Liver (tissue), 3 donors: ENCODE data around the gene SLC49A4.

Experiments used
- ATF3 ChIP-seq: IDR thresholded peaks from 2 replicates; pipeline ENCODE4 v1.6.1; 2016; ENCODE audit warnings: antibody characterized with exemption
- CTCF ChIP-seq: fragments of 150-350 bp; IDR thresholded peaks from 2 replicates; pipeline ENCODE4 v1.5.1; 2017; ENCODE audit warnings: improper control_type of control experiment, low read depth, low read length; ENCODE audit not compliant: missing input control
- FOXA1 ChIP-seq: IDR thresholded peaks from 2 replicates; pipeline ENCODE4 v1.6.1; 2016; ENCODE audit warnings: antibody characterized with exemption
- GABPA ChIP-seq, 2 donors: IDR thresholded peaks in 1 of 2; conservative IDR thresholded peaks in 1 of 2; 2 replicates each; pipeline ENCODE4 v1.6.1; 2016; ENCODE audit warnings: antibody characterized with exemption in 2 of 2, mild to moderate bottlenecking in 1 of 2, moderate library complexity in 1 of 2
- HNF4G ChIP-seq: IDR thresholded peaks from 2 replicates; pipeline ENCODE4 v1.6.1; 2016; ENCODE audit warnings: antibody characterized with exemption
- MAX ChIP-seq: IDR thresholded peaks from 2 replicates; pipeline ENCODE4 v1.6.1; 2016; ENCODE audit warnings: antibody characterized with exemption
- NR2F2 ChIP-seq: IDR thresholded peaks from 2 replicates; pipeline ENCODE4 v1.6.1; 2016; ENCODE audit warnings: antibody characterized with exemption
- RAD21 ChIP-seq, 2 donors: IDR thresholded peaks; 2 replicates each; pipeline ENCODE4 v1.6.1; 2016; ENCODE audit warnings: antibody characterized with exemption in 2 of 2, mild to moderate bottlenecking in 2 of 2
- REST ChIP-seq: IDR thresholded peaks from 2 replicates; pipeline ENCODE4 v1.6.1; 2016; ENCODE audit warnings: antibody characterized with exemption, mild to moderate bottlenecking
- RXRA ChIP-seq, 2 donors: IDR thresholded peaks; 2 replicates each; pipeline ENCODE4 v1.6.1; 2017 to 2018; ENCODE audit warnings: antibody characterized with exemption in 2 of 2, mild to moderate bottlenecking in 1 of 2
- SP1 ChIP-seq: IDR thresholded peaks from 2 replicates; pipeline ENCODE4 v1.6.1; 2018; ENCODE audit warnings: antibody characterized with exemption, mild to moderate bottlenecking
- TAF1 ChIP-seq: conservative IDR thresholded peaks from 2 replicates; pipeline ENCODE4 v1.6.1; 2016; ENCODE audit warnings: antibody characterized with exemption, mild to moderate bottlenecking
- YY1 ChIP-seq: IDR thresholded peaks from 2 replicates; pipeline ENCODE4 v1.6.1; 2016; ENCODE audit warnings: antibody characterized with exemption, mild to moderate bottlenecking
- ZBTB33 ChIP-seq: IDR thresholded peaks from 2 replicates; pipeline ENCODE4 v1.6.1; 2016; ENCODE audit warnings: antibody characterized with exemption
- donor health status: healthy.
- donor health status: healthy.

GRCh38 chr3:122859021-122859805, 64.3 kb downstream of the SLC49A4 start:
- no peak for TF ChIP-seq CTCF
- TF ChIP-seq MAX, result no peak
- TF ChIP-seq REST, result no peak
- TF ChIP-seq RAD21 (IDR thresholded peaks at IDR 0.05), result no peak
- TF ChIP-seq ZBTB33, result no peak
- TF ChIP-seq FOXA1, result no peak
- TF ChIP-seq RXRA (IDR thresholded peaks at IDR 0.05), result no peak
- no peak for TF ChIP-seq GABPA (IDR thresholded peaks at IDR 0.05 in 1 of 2, conservative IDR thresholded peaks at IDR 0.05 in 1 of 2)
- no peak for TF ChIP-seq ATF3
- no peak for TF ChIP-seq YY1
- no peak for TF ChIP-seq TAF1
- no peak for TF ChIP-seq SP1
- no peak for TF ChIP-seq NR2F2
- TF ChIP-seq HNF4G, result no peak
